NCI-H526 (cell line): Measurements from ENCODE around the gene AGMO.
"Not testable (repeated sequence)": the region's sequence is repeated elsewhere in the genome, so short reads cannot be mapped to it uniquely, and the experiment has no call there.

ENCODE experiments used
- DNase-seq, 2 experiments: peaks; one replicate each; lab custom pipeline; 2025; lab: John Stamatoyannopoulos, UW

AGMO gene

GRCh38 chr7:15559416-15559928 lies 2.3 kb downstream of the AGMO start:
- no peak for DNase-seq

DNA sequence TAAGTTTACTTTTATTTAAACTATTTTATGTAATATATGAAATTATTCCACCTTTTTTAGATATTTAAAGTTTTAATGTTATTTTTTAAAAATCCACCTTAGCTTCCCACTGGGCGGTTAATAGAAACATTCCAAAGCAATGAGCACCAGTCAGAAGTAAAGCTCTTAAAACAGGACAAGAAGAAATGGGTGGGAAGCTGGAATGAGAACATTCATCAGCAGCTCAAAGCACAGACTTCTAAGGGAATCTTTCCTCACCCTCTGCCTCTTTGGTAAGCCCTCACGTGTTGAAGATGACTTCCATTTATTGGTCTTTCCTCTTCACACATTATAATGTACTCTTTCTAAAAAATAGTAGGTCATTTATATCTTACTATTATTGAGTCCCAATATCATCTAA lies 3.1 kb downstream of the AGMO start:
- no peak for DNase-seq

DNA sequence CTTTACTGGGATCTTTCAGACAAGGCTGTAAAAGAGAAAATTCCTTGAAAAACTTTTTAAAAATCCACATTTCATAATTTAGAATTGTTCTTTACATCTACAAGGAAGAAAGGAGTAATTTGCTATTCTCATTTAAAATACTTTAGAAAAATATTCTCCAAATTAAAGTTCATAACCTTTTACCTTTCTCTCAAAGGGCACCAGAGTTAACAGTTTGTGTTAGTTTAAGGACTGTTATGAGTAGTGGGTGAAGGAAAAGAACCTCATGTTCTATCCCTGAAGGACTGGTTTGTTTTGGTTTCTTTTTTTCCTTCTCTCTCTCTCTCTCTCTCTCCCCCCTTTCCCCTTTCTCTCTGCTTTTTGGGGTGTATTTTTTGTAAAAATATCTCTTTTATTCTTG lies 4.1 kb downstream of the AGMO start:
- DNase-seq: no peak

- no peak for DNase-seq
These were observed 4.6 kb downstream of the AGMO start for GRCh38 chr7:15557186-15557585.

- DNase-seq: no peak
These were observed 5.3 kb downstream of the AGMO start for GRCh38 chr7:15556339-15557105.

GRCh38 chr7:15555381-15555859 lies 6.4 kb downstream of the AGMO start:
- DNase-seq: no peak

GRCh38 chr7:15554744-15555143 lies 7.1 kb downstream of the AGMO start:
- no peak for DNase-seq

DNA sequence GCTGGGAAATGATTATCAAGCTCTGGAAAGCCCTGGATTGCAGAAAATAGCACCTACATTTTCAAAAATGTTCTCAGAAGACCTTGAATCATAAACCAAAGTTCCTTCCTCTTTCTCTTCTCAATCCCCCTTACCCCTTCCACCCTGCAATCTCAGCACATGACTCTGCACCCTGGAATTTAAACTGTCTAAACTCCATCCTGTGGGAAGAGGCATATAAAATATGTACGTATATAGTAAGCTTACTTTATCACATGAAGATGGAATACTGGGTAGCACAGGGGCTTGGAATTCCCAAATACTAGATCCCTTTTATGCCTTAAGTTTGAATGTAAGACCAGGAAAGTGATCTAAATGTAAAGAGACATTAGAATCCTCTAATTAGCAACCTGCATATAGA lies 7.7 kb downstream of the AGMO start:
- no peak for DNase-seq

GRCh38 chr7:15547320-15547719 lies 14.5 kb downstream of the AGMO start:
- DNase-seq: not testable (repeated sequence)

- DNase-seq: no peak
These were observed 15.5 kb downstream of the AGMO start for GRCh38 chr7:15546272-15546792.

GRCh38 chr7:15544050-15544449 lies 17.8 kb downstream of the AGMO start:
- DNase-seq: no peak

DNA sequence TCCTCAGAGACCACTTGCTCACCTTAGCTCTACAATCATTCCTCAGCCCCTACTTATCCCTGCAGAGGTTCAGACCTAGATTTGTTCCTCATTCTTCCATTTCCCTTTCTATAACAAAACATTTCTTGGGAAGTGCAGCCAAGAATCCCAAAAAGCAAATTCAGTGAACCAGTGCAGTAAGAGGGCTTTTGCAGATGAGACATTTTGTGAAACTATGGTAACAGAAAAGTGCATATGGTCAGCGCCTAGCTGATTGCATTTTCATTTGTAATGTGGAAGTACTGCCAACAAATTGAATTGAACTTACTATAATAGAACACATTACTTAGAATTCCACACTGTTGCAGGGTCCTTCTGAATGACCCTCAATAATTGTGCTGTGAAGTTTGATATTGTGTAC lies 18.6 kb downstream of the AGMO start:
- DNase-seq: no peak

DNA sequence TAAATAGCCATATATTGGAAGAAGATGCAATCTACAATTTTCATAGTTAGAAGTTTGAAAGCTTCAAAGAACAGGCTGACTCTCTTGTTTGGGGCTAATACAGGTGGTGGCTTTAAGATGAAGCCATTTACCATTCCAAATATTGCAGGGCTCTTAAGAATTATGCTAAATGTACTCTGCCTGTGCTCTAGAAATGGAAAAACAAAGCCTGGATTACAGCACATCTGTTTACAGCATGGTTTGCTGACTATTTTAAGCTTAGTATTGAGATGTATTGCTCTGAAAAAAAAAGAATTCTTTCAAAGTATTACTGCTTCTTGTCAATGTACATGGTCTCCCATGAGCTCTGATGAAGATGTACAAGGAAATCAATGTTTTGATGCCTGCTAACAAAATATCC lies 34.2 kb downstream of the AGMO start:
- DNase-seq: no peak

GRCh38 chr7:15525652-15526263 lies 36.1 kb downstream of the AGMO start:
- no peak for DNase-seq

DNA sequence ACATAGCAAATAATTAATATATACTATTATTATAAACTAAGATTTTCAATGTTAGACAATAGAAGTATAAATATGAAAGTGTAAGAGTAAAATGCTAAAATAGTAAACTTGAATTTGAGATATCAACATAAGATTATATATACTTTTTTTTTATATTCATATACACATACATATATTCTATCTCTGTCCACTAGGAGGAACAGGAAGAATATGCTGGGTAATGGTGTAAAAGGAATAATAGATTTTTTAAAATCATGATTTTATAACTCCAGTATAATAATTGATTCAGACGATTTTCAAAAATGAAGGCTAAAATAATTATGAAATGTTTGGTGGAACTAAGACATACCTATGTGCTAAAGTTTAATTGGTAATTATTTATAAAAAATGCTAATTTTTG lies 37.7 kb downstream of the AGMO start:
- no peak for DNase-seq

- not testable (repeated sequence) for DNase-seq
These were observed 44.0 kb downstream of the AGMO start for GRCh38 chr7:15517865-15518264.

GRCh38 chr7:15515252-15515651 lies 46.6 kb downstream of the AGMO start:
- no peak for DNase-seq

GRCh38 chr7:15508258-15508657 lies 53.6 kb downstream of the AGMO start:
- no peak for DNase-seq

GRCh38 chr7:15507708-15508107 lies 54.1 kb downstream of the AGMO start:
- no peak for DNase-seq

- no peak for DNase-seq
These were observed 54.6 kb downstream of the AGMO start for GRCh38 chr7:15507171-15507570.

DNA sequence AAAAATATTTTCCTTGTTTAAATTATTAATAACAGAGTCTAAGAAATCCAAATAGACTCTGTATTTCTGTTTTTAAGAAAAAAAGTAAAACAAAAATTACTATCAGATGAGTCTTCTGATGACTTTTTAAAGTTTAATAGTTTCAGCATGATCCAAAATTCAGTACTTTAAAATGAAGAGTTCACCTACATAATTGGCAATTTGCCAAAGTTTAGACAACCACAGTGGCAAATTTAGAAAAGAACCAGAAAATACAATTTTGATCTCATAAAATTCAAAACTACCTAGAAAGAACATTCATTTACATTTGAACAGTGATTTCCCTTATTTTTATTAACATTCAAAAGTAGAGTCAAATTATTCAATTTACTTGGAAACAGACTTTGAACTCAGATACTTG lies 56.1 kb downstream of the AGMO start:
- no peak for DNase-seq

DNA sequence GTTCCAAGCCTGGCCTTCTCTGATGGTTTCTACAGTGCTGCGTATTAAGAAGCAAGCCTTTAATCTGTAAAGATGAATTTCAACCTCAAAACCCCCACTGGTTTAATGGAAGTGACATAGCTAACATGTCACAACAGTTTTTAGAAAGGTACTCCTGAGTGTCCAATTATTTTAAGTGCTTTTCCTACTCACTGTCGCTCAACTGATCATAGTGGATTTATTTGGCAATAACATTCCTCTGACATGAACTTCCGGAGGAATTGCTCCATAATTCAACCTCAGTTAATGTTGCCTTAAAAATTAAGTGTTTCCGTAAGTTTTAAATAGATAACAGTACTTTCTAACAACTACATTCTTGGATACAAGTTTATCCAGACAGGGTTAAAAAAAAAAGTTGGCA lies 57.5 kb downstream of the AGMO start:
- DNase-seq: no peak

DNA sequence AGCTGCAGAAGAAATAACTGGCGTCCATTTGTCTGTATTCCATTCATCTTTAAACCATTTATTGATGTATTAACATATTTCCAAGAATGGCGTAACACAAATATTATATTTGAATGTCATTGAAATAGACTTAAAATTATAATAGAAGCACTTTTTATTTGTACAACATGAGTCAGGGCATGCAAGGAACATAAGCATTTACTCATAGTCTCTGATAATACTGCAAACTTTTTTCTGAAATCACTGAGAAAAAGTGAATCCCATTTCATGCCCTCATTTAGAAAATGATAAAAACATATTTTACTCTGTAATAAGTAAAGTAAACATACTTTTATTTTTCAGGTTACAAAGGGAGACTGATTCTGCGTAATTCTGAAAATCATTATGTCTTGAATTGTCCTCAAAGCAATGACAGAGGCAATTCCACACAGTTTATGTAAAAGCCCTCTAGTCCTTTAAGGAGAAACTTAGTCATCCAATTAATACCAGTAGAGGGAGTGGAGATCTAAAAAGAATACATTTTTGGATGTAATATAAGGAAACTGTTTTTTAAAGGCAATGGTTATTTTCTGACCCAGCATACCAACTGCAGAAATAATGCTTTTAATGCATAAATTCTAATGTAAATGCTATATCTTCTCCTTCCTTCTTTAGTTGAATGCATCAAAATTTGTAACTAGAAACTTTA lies 58.1 kb downstream of the AGMO start:
- no peak for DNase-seq
